GM18511 (cell line): Measurements from ENCODE around the gene ZNF429.
"Not testable (repeated sequence)": the region's sequence is repeated elsewhere in the genome, so short reads cannot be mapped to it uniquely, and the experiment has no call there.

Experiments used
- ATAC-seq: cut with Tn5 transposase; IDR thresholded peaks from one replicate; pipeline ENCODE4 v1.9.1; 2021; ENCODE audit warnings: mild to moderate bottlenecking, moderate library complexity; ENCODE audit not compliant: unreplicated experiment

ZNF429 gene

GRCh38 chr19:21587549-21587948 is 82.1 kb downstream of the ZNF429 start:
- ATAC-seq = no peak

DNA sequence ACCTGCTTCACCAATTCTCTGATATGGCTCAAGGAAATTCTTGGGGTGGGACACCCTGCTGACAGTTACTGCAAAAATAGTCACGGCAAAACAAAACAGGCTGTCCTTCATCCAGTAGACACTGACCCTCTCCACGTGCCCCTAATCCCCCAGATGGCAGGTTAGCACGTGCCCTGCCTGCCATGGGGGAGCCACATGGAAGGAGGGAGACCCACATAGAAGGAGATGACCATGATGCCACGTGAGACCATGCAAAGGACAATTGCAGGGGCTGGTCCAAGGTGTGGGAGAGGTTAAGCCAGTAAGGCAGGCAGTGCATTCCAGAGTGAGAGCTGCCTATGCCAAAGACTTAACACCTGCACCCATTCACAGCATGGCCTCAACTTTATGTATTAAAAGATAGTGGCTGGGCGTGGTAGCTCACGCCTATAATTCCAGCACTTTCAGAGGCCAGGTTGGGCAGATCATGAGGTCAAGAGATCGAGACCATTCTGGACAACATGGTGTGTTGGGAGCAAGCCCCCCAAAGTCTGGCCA is 82.7 kb downstream of the ZNF429 start:
- no peak for ATAC-seq

- ATAC-seq = no peak
These were observed 85.5 kb downstream of the ZNF429 start for GRCh38 chr19:21590867-21591266.

DNA sequence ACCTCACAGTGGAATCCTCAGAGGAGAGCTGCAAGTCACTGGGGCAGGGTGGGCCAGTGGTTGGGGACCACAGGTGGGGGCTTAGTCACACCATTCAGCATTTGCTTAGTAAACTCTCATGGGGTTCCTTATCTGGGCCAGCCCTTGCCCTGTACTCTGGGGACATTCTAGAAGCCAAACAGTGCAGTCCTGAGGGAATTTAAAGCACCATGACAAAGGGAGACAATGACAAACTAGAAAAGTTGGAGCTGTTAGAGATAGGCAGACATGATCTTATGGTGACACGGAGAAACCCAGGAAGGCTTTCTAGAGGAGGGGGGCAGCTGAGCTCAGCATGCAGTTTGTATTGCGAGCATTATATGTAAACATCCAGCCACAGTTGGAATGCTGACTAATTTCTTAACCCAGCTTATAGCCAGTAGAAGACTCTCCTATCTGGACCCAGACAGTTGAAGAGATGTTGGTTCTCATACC is 87.6 kb downstream of the ZNF429 start:
- ATAC-seq = no peak

DNA sequence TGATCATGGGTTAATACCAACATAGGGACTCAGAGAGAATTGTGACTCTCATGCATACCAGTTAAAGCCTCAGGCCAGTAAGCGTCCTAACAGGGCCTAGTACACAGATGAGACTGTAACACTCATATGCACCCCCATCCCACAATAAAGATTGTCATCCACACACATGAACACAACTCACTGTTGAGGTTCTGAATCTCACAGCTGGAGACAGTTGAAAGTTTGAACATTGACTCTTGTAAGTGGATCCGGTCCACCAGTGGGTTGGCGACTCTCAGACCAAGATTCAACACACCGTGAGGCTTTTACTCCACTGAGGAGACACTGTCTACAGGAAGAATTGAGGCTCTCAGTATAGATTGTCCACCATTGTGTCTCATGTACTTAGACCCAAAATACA is 88.1 kb downstream of the ZNF429 start:
- ATAC-seq = no peak

- no peak for ATAC-seq
These were observed 88.8 kb downstream of the ZNF429 start for GRCh38 chr19:21593934-21594820.

DNA sequence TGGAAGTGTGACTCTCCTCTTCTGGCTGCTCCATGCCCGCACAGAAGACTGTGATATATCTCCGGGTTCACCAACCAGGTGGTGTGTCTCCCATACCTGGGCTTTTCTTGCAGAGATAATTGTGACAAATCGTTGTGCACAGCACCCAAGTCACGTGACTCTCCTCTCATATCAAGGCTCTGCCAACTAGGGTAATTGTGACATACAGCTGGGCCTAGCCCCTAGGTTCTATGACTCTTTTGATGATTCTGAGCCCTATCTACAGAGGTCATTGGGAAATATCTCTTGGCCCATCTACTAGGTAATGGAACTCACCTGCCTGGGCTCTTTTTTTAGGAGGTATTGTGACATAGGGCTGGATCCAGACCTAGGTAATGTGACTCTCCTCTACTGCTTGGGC is 89.8 kb downstream of the ZNF429 start:
- ATAC-seq = no peak

GRCh38 chr19:21602082-21602658 is 96.8 kb downstream of the ZNF429 start:
- ATAC-seq = no peak

DNA sequence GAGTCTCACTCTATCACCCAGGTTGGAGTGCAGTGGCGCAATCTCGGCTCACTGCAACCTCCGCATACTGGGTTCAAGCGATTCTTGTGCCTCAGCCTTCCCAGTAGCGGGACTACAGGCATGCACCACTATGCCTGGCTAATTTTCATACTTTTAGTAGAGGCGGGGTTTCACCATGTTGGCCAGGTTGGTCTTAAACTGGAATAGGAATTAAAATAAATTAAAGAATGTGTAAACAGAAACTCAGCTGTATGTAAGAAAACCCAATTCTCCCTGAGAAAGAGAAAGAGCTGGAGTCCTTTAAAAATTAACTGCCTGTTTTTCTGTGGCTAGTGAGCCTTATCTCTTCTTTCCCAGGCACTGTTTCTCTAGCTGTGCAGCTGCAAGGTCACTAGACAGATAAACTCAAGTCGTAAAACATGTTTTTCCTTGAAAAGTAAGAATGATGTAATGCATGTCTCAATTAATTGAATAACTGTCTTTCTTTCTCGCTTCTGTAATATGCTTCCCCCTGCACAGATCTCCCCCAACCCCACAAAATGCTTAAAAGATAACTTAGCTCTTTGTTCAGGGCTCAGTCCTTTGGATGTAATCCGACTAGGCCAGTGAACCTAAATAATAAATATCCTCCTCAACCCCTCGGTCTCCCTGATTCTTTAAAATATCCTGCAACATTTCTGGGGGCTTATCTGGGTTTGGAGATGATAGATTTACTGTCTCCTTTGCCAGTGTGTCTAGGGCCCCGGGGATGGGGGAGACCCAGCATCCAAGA is 97.4 kb downstream of the ZNF429 start:
- not testable (repeated sequence) for ATAC-seq

DNA sequence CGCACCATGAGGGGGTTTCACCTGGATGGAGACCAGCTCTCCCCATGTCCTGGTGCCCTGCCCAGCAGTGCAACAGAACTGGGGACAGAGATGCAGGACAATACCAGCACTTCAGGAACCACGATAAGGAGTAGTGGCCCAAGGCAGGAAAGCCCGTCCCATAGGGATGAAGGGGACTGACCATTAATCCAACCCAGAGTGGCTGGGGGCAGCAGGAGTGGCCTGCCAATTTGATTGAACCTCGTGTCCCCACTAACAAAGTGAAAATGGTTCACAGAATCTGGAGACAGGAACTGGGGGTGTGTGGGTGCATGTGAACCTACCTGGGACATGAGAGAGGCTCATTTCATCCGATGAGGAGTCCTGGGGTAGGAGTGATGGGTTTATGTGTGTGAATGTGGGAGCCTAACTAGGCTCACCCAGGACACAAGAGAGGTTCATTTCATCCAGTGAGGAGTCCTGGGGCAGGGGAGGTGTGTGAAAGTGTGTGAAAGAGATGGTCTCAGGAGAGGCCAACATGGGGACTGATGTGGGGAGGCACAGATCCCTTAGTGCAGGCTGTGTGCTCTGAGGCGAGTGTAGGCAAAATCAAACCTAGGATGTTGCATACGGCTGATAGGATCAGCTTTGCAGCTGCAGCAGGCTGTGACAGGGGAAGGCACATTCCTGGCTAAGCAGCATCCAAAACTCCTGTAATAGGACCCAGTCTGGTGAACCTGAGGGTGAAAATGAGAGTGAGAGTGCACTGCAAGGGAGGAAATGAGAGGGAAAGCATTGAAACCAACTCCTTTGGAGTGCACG is 98.2 kb downstream of the ZNF429 start:
- ATAC-seq = no peak

GRCh38 chr19:21604351-21604926 is 99.0 kb downstream of the ZNF429 start:
- no peak for ATAC-seq
